Stimulated activated CD4-positive, alpha-beta T cell treated with anti-CD3 and anti-CD28 coated beads, Interleukin-2, amount 100 ng/mL, for 48 hours (primary cell): ENCODE measurements around the gene CTDSPL.

ENCODE experiments used
- DNase-seq, 2 donors: peaks; one replicate each; pipeline ENCODE4 v3.0.0-alpha.2; 2020

The CTDSPL gene

DNA sequence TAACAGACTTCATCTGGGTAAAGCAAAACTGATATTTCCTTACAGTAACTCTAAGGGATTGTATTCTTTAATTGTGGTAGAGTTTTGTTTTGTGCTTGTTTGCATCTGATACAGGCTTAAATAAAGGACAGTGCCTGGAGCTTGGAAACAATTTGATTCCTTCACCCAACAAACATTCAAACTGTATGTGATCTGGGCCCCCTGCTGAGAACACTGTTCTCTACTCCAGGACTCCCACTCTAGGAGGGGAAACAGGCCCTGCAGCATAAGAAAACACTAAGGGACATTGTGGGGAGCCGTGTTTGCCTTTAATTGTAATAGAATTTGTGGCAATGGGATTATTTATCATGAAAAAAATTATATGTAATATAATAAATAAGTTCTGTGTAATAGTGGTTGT lies 56.9 kb downstream of the CTDSPL start:
- DNase-seq = no peak

DNA sequence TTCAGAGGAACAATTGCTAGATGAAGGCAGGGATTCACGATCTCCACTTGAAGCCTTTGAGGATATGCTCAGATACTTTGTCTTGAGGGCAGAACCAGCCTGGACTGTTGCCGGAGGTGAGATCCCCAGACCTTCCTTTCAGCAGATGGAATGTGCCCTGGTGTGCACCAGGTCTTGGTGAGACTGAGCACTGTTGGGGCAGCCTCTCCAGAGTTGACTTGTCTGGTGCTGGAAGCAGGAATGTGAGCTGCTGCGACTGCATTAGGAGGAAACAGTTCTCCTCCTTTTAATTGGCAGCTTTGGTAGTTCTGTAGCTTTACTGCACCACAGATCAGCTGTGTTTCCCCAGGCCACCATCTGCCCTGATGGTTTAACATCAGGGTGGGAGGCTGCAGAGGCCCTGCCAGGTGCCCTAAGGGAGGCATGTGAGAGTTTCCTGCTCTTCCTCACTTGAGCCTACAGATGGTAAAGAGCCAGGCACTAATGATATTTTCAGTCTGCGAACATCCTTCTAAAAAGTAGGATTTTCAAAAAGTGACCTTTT lies 58.5 kb downstream of the CTDSPL start:
- no peak for DNase-seq

DNA sequence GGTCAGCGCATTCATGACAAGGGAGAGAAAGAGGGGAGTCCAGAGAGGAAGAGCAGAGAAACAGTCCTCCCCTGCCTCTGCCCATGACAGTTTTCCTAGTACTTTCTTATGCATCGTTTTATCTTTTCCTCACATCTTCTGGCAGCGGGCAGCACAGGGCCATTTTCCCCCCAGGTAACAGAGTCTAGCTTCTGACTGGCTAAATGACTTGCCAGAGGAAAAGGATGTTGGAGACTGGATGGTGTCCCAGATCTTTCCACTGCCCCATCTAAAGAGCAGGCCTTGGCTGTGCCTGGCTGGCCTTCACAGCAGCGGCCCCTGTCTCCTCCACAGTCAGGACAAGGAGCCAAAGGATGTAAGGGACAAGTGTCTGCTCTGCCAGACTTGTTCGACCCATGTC lies 59.3 kb downstream of the CTDSPL start:
- no peak for DNase-seq

DNA sequence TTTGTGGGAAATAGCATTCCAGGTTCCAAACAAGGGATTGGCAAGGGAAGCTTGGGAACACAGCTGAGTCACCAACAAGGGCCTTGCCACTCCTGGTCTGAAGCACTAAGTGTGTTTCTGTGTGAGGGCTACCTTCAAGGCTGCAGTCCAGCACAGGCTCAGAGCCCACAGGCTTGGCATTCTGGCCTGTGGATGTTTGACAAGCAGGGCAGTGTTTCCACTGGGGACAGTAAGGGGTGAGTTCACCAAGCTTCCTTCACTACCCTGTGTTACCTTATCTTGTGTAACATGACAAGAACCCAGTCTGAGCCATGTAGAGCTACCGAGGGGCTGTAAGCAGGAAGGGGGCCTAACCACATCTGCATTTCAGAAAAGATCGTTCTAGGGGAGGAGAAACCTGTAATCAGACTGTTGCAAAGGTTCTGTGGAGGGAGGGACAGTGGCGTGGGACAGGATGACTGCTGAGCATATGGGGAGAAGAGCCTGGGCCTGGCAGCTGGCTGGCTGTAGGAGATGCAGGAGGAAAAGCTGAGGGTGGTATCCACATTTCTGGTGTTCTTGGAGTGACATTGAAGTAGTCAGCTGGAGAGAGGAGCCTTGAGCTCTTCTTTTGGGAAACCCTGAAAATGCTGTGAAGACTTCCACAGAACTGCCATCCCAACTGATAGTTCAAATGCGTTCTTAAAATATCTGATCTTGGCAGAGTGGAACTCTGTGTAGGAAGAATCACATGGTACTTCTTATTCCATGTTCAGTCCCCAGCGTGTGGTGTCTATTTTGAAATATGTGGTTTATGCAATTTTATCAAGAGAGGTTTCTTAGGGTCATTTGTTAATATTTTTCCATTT lies 61.3 kb downstream of the CTDSPL start:
- no peak for DNase-seq

DNA sequence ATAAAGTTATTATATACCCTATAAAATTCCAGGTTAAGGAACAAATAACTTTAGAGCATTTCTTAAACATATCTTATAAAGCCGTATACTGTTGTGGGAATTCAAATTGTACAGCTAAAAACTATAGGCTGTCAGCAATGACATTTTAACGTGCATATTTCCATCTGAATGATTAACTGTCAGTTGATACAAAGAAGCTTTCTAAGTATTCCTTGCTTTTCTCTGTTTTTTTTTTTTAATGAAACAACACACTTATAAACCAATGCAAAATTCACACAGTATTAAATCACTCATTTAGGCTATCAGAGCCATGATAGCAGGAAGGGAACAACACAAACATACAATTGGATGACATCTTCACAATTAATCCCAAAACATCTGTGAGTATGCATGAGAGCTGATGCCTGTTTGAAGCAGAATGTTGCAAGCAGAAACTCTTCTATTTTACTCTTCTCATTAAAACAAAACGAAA lies 61.9 kb downstream of the CTDSPL start:
- no peak for DNase-seq

DNA sequence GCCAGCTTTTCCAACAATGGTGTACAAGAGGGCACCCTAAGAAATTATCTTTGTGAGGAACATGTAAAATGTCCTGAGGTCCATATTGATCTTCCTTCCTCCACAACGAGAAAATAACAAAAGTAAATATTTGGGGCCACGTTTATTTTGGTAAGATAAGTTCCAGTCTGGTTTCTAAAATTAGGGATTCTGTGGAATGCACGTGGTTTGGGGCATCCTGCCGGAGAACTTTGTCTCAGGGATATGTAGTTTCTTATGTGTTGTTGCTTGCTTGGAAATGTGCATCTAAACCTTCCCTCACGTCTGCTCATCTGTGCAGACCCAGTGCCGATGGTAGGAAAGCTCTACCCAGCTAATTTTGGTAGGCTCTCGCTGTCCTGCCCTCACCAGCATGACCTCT lies 62.8 kb downstream of the CTDSPL start:
- DNase-seq = no peak

DNA sequence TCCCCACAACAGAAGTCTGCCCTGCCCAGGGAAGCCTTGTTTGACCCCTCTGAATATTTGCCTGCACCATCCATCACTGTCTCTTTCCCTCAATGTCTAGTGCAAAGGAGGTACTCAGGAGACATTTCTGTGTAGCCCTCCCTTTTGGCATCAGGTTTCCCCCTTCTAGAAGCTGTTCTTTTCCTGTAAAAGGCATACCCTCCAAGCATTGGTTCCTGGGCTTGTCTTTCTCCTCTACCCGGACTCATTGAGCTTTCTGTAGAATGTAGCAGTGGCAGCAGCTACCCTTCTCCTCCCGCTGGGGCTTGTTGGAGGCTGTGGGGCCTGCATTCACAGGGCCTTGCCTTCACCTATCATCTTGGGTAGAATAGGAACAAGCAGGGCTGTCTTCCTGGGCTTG lies 63.5 kb downstream of the CTDSPL start:
- DNase-seq = no peak

DNA sequence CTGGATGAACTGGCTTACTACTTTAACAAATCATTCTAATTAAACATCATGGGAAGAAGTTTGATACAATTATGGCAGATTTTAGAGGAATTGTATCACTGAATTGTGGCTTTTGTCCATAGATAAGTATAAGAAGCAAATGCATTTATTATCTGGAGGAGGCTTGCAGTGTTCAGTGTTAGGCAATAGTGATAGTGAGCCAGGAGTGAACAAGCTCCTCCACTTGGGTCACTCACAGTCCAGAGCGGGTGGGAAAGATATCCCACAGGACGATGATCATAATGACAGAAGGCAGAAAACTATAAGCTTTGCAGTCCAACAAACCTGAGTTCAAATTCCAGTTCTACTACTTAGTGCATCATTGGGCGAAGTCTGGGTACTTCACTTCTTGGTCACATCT lies 64.9 kb downstream of the CTDSPL start:
- no peak for DNase-seq

DNA sequence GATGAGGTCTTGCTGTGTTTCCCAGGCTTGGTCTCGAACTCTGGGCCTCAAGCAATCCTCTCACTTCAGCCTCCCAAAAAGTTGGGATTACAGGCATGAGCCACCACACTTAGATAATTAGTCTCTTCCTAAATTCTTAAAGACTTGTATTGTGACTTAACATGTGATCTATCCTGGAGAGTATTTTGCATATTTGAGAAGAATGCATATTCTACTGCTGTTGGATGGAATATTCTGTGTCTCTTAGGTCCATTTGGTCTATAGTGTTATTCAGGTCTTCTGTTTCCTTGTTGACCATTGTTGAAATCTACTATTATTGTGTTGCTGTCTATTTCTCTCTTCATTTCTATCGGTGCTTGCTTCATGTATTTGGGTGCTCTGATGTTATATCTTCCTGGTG lies 68.8 kb downstream of the CTDSPL start:
- no peak for DNase-seq

DNA sequence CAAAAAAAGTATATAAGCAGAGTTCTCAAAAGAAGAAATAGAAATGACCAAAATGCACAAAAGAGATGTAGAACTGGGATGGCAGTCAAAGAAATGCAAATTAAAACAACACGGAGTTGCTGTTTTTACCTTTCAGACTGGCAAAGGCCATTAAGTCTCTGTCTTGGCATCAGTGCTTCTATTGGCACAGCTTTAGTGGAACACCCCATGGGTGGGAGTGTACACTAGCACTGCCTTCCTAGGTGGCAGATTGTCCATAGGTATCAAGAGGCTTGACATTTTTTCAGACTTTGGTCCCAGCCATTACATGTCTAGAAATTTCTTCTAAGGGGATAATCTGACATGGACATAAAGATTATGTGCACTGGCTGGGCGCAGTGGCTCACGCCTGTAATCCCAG lies 70.8 kb downstream of the CTDSPL start:
- no peak for DNase-seq

DNA sequence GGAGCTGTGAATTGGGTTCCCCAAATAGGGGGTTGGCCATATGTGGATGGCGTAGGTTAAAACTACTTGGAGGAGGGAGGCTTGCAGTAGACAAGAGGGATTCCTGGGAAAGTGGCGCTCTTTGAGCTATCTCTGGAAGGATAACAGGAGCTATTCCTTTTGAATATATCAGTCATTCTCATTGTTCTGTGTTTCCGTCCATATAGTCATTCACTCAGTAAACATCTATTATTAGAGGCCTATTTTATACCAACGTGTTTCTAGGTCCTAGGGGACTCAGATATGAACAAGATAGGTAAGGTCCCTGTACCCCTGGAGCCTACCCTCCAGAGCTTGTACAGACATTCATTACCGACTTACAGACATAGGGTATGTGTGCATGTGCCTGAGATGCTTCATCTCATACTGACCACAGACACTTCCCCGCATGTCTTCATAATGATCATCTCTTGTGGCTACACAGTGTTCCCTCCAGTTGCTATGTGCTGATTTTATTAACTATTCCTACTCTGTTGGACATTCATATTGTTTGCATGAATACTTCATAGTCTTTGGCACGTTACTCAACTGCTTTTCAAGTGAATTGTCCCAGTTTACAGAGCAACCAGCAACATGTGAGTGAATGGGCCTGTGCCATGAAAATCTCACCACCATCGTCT lies 73.1 kb downstream of the CTDSPL start:
- DNase-seq = no peak

DNA sequence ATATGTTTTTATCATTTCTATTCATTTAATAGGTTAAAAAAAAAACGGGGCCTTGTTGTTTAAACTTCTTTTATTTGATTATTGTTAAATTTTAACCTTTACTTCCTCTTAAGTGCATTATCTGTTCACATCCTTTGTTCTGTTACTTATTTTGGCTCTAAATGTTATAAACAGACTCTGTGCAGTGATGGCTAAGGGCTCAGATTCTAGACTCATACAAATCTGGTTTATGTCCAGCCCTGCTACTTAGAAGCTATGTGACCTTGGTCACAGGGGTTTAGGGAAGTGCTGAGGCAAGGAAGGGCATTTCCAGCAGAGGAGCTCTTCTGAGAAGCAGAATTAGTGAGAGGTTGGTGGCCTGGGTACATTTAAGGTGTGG lies 73.6 kb downstream of the CTDSPL start:
- DNase-seq = no peak

DNA sequence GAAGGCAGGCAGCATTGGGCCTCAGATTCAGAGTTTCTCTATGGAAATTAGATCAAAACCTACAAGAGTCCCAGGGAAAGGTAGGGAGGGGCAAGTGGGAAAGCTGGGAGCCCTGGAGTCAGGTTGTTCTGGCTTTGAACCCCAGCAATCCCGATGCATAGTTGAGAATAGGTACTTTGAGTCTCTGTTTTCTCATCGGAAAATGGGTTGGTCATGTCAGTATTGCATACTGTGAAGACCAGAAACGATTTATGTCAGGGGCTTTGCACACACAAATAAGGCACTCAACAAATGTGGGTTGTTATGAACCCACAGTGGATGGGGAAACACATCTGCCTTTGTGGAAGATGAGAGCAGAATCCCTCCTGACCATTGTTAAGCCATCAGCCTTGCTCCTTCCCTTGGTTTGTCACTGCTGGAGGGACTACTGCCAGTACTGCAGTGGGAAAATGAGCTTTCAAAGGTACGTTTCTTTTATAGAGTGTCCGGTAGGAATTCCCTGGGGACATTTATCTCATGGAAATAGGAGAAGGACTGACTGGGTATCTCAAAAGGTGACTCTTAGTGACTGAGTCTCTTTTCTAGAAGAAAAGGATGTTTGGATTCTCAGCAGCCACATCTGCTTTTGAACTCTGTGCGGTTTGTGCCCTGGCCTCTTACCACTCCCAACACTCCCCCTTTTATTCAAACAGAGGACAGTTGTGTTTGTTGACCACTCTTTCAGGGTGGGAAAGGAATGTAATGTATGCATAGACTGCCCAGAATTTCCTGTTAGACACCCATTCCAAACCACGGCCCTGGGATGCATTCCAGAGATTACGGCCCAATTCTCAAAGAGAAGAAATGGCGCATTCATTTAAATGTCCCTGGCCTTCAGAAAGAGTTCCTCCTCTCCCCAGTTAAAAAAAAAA lies 74.3 kb downstream of the CTDSPL start:
- DNase-seq = no peak

DNA sequence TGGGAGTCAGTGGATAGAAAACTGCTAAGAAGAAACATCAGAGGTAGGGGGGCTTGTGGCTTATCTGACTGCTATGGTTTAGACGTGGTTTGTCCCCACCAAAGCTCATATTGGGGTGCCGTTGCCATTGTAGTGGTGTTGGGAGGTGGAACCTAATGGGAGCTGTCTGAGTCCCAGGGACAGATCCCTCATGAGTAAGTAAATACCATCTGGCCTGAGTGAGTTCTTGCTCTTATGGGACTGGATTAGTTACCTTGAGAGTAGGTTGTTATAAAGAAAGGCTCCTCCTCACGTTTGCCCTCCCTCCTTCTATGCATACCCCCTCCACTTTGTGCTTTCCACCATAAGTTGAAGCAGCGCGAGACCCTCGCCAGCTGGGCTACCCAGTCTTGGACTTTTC lies 75.5 kb downstream of the CTDSPL start:
- no peak for DNase-seq

DNA sequence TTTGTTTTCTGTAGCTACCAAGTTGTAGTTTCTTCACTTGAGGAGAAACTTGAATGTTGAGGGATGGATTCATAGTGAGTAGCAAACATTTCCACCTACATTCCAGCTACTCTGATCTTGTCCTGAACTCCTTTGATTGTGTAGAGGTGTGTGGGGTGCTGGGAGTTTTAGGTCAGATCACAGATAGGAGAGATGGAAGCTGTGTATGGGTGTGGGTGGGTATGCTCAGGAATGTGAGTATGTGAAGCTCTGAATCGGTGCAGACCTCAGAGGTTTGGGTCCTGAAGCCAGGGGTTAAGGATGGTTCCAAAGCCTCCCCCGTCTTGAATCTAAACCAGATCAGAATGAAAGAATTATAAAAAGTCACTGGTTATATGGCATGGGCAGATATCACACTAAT lies 76.3 kb downstream of the CTDSPL start:
- DNase-seq = no peak

DNA sequence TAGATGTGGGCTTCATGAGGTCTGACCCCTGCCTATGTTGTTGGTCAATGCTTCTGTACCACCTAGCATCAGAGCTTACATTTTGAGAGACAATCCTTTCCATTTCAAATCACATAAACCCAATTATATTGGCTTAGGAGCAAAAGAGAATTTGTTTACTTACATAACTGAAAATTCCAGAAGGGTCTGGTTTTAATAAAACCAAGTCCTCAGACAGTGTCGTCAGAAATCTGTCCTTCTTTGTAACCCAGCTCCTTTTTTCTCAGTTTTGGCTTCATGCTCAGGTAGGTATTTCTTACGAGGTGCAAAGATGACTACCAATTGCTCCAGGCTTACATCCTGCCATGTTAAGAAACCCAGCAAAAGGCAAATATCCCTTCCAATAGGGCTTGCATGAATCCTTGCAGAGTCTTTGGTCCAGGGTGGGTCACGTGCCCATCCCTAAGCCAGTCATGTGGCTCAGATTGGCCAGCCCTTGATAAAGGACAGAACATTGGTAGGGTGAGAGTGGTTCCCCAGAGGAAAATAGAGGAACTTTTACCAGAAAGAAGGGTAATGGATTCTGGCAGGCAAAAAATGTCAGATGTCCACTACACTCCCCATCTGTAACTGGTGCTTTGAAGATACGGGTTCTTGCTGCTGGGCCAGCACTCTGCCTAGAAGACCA lies 78.7 kb downstream of the CTDSPL start:
- DNase-seq = no peak

DNA sequence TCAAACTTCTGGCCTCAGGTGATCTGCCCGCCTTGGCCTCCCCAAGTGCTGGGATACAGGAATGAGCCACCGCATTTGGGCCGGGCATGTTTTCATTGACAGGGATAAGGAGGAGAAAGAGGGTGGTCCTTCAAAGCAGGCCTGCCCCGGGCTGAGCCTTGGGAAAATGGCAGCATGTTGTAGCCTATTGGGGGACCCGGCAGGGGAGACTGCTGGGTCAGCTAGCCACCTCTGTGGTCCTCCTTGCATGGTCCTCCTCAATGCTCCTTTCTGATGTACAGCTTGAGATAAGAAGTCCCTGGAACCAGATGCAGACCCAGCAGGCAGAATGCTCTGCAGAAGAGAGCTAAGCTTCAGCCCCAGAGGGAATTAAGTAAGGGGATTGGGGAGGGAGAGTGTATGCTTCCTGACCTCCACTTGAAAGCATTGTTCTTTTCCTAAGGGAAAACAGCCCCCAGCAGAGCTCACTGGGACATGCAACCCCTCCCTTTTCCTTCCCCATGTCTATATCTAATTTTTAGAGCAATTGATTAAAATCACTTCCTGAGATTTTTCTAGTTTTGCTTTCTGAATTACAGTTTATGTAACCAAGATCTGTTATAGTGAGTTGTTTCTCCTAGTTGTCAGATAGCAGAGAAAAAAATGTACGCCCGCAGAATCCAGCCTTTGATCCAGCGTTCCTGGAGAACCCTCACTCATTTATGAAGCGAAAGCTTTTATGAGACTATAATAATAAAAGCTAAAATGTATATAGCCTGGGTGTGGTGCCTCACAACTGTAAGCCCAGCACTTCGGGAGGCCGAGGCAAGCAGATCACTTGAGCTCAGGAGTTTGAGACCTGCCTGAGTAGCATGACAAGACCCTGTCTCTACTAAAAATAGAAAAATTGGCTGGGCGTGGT lies 80.2 kb downstream of the CTDSPL start:
- no peak for DNase-seq

DNA sequence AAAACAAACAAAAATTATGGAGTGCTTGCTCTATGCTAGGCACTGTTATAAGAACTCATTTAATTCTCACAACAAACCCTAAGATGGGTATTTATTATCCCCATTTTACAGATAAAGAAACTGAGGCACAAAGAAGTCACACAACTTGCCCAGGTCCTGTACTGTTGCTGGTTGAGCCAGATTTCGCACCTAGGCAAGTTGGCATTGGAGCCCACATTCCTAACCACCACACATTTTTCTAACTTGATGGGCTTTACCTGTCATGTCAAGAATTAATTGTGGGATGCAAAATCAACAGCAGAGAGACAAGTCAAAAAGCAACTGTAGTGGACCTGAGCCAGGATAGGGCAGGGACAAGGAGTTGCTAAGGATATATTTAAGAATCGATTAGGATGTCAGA lies 81.0 kb downstream of the CTDSPL start:
- DNase-seq = no peak

DNA sequence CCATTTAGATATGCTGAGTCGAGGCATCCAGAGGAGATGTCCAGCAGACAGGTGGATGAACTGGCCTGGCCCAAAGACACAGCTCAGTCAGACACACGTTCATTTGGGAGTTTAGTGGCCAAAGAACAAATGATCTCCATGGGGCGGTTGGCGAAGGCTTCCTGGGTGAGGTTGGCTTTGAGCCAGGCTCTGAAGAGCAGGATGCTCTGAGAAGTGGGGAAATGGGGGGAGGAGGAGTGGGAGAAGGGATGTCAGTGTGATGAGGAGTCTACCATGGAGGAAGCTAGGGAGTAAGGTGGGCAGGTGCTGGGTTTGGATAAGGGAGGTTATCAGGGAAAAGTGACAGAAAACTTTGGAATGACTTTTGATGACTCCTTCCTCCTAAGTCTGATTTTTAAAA lies 81.4 kb downstream of the CTDSPL start:
- DNase-seq = no peak

DNA sequence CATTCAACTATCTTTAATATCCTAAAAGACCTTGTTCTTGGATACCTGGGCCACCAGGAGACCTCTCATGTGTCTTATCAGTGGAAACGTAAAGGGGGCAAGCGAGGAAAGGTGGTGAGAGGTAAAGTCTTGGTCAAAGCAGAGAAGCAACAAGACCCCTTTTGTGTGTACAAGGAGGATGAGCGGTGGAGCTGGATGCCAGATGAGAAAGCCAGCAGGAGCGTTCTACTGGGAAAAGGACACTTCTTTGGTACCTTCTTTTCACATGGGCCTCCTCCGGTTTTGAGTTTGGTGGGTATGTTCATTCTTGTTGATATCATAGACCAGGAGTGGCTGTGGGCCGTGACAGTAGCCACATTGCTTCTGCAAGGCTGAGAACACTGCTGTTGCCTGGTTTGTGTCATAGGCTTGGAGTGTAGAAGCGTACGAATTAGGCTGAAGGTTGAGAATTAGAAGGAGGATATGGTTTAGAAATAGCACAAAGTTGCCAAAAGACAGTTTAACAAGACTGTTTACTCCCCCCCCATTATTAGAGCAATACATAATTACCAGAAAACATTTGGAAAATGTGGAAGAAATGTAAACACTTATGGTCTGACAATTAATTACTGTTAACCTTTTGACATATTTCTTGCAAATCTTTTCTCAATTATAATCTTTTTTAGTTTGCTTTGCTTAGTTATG lies 82.1 kb downstream of the CTDSPL start:
- no peak for DNase-seq

DNA sequence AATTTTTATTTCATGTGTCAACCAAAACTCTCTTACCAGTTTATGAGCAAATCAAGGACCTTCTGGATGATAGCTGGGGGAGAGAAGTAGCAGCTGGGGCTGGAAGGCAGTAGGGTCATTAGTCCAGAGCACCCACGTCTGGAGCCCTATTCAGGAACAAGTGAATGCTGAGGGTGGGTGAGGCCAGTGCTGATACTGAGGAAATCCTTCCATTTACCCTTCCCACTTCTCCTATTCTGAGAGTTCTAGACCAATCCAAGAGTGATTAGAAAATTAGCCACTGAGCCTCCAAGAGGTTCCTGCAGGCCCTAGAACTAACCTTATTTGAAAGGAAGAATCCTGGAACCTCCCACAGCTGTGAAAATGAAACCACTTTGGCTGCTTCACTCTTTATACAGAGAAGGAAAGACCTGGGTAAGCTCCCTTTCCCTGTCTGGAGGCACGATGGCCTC lies 82.7 kb downstream of the CTDSPL start:
- DNase-seq = no peak
